ENCODE results near the gene TTC21B.

TTC21B gene

DNA sequence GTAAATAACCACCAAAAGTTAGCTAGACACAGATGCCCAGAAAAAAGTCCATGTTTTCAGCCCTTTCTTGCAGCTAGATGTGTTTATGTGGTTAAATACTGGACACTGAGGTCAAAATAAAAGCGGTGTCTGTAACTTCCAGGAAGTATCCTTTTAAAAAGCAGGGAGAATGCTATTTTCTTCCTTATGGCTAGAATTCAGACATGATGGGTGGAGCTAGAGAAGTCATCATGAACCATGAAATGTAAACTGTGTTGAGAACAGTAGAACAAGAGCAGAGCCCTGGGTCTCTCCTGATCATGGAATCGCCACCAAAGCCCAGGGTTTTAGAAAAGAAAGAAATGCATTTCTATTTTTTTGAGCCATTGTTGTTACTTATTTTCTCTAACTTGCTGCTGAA lies 118.2 kb downstream of the TTC21B start:
- no peak for DNase-seq (ENCODE audit: low read depth in 2 of 2)

DNA sequence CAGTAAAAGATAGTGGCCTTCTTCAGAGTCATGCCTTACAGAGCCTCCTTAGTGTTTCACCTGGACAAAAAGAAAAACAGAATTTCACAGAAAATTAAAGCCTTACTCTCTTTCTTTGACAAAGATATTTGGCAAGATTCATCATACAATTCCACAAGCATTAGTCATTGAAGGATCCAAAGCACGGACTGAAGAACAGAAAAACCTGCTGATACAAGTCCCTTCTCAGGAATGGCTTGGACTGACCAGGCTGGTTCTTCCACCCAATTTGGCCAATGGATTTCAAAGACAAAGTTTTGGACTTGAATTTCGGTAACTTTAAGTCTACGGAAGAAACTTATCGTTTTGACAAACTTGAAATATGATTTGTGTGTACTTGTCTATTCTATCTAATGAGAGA lies 120.4 kb downstream of the TTC21B start:
- DNase-seq (ENCODE audit: low read depth in 2 of 2), result no peak

DNA sequence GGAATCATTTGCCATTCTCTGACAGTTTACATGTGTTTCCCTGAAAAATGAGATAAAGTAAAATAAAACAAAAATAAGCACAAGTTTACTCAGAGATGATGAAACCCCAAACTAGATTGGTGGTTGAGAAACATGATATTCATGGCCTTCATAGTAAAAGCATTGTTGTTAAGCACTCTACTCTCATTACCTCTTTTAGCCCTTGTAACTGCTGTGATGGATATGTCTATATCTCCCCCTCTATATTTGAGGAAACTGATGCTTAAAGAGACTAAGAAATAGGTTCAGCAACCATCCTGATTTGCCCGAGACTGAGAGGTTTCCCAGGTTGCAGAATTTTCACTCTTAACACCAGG lies 125.7 kb downstream of the TTC21B start:
- no peak for DNase-seq (ENCODE audit: low read depth in 2 of 2)

DNA sequence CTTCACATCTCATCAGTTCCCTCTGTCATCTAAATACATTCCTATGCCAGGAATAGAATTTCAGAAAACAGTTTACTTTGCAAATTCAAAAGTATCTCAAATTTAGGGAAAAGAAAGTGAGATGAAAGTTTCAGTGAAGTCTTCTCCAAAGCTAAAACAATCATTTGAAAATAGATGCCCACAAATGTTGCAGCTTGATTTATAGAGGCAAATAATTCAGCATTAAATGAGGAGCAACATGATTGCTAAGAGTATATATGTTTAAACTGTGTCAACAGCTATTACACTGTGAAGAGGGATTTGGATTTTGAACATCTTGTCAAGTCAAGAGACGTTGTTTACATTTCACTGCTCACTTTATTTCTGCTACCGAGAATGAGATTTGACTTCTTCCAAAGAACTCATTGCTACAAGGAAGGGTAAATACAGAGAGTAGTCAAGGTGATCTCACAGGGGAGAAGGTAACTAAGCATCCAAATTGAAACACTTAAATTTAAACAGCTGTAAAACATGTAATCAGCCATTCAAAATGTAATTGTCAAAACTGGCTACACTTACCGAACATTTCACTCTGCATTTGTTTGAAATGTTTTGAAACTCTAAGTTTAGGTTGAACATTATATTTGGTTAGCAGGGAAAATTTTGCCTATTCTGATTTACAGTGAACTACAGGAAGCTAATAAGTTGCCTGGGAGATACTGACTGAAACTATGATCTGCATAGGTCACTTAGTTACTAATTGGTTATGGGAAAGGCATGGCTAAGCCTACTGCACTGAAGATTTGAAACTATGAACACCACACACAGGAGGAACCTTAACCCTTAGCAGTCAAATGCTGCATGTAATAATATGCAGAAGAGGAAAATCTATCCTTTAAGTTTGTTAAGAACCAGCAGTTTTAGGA lies 126.3 kb downstream of the TTC21B start:
- DNase-seq (ENCODE audit: low read depth in 2 of 2), result no peak

DNA sequence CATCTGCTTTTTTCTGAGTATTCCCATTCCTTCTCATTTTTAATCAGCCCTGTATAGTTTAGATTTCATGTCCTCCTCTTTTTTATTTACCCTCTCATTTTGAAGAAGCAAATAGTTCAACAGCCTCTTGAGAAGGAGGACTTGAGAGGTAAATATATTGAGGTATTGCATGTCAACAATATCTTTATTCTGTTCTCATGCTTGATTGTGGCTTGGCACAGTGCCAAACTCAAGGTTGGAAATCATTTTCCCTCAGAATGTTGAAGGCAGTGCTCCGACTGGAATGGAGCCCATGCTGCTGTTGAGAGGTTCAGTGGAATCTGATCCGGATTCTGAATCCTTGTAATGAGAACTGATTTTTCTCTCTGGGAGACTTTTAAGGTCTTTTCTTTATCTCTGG lies 128.5 kb downstream of the TTC21B start:
- no peak for DNase-seq (ENCODE audit: low read depth in 2 of 2)

Data from stimulated activated CD4-positive, alpha-beta T cell treated with anti-CD3 and anti-CD28 coated beads, Interleukin-4, amount 100 ng/mL, for 48 hours (primary cell).